HG02885 (cell line): ENCODE results near the gene RNF31.

Source experiments
- ATAC-seq: cut with Tn5 transposase; IDR thresholded peaks from one replicate; pipeline ENCODE4 v1.9.1; 2021; ENCODE audit warnings: mild to moderate bottlenecking; ENCODE audit not compliant: unreplicated experiment, poor library complexity

The RNF31 gene

GRCh38 chr14:24155100-24155499 is 7.8 kb downstream of the RNF31 start:
- no peak for ATAC-seq

GRCh38 chr14:24156840-24157239 is 9.5 kb downstream of the RNF31 start:
- no peak for ATAC-seq

GRCh38 chr14:24157331-24157730 is 10.0 kb downstream of the RNF31 start:
- no peak for ATAC-seq

GRCh38 chr14:24159777-24160498 is 12.6 kb downstream of the RNF31 start:
- no peak for ATAC-seq

GRCh38 chr14:24160499-24160849 is 13.2 kb downstream of the RNF31 start:
- ATAC-seq = no peak

- ATAC-seq = peak; percentile 87
Measured at GRCh38 chr14:24160850-24161804, 13.8 kb downstream of the RNF31 start, which contains the start of gene IRF9. IRF9 (plus strand) TSS chr14:24161265; CDS start chr14:24162145, 880 bp downstream.

- ATAC-seq = no peak
Measured at GRCh38 chr14:24162093-24162492, 14.8 kb downstream of the RNF31 start.

- ATAC-seq = no peak
Measured at GRCh38 chr14:24164518-24164991, 17.3 kb downstream of the RNF31 start.

- no peak for ATAC-seq
Measured at GRCh38 chr14:24165785-24166184, 18.5 kb downstream of the RNF31 start.

GRCh38 chr14:24167469-24168114 is 20.3 kb downstream of the RNF31 start:
- no peak for ATAC-seq

- peak; percentile 69 for ATAC-seq
Measured at GRCh38 chr14:24171422-24172260, 24.3 kb downstream of the RNF31 start, which contains the start of gene REC8. REC8 (plus strand) TSS chr14:24172080; CDS start chr14:24172553, 473 bp downstream.

- ATAC-seq = no peak
Measured at GRCh38 chr14:24172261-24172860, 25.1 kb downstream of the RNF31 start.

GRCh38 chr14:24172871-24173281 is 25.6 kb downstream of the RNF31 start:
- ATAC-seq = no peak

GRCh38 chr14:24176599-24176998 is 29.3 kb downstream of the RNF31 start:
- no peak for ATAC-seq

- no peak for ATAC-seq
Measured at GRCh38 chr14:24177041-24177825, 29.9 kb downstream of the RNF31 start.

- no peak for ATAC-seq
Measured at GRCh38 chr14:24177891-24178290, 30.6 kb downstream of the RNF31 start.

GRCh38 chr14:24178399-24179178 is 31.3 kb downstream of the RNF31 start:
- ATAC-seq = no peak
